ENCODE results near the gene ARL8B. TPM values are rescaled to one million over a fixed set of nuclear protein-coding genes. Genes with fewer than 3 reads are reported as not detected.

ARL8B gene
- total RNA-seq, 1 experiment from 2014 or later: 51.7 TPM

- no peaks in the 10 kb centered on the region for H3K27me3 ChIP-seq (replicated peaks)
- peaks cover 11% of the 10 kb centered on the region for H3K4me1 ChIP-seq (replicated peaks)
- H3K4me3 ChIP-seq: peak overlapping the region; percentile 99
- peak overlapping the region; percentile 71 for H3K27ac ChIP-seq
- peaks cover 12% of the 10 kb centered on the region for H3K36me3 ChIP-seq
- peaks cover 4% of the 10 kb centered on the region for H3K9me3 ChIP-seq (replicated peaks)
- DNase-seq (ENCODE audit: low read depth in 1 of 2, low spot score in 2 of 2): peak in 1 of 2 experiments; percentile 41
Measured at GRCh38 chr3:5188419-5189221, 66.5 kb downstream of the ARL8B start.

DNA sequence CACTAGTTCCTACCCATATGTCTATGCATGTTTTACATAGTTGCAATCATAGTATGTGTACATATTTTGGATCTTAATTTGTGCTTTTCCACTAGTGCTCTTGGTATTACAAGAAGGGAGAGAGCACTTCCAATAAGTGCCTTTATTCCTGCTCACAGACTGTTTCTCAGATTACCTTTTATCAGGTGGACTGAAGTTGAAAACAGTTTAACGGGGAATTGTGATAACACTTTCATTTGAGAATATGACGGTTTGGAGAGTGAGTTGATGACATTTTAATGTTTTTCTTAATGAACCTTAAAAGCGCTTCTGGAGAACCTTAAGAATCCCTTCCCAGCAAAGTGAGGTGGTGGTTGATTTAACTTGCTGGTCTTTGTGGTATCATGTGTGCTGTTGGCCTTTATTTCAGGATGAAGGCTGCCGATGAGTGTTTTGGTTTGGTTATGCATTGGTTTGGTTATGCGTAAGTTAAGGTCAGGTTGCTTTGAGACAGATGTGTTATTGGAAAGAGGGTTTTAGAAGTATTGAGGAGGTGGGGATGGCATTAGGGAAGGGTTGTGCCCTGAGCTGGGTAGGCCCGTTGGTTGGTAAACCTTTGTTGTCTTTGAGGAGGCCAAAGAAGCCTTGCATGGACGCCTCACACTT is 68.2 kb downstream of the ARL8B start:
- H3K4me1 ChIP-seq (replicated peaks): peaks cover 21% of the 10 kb centered on the region
- H3K27ac ChIP-seq: no peak overlapping the region
- no peaks in the 10 kb centered on the region for H3K27me3 ChIP-seq (replicated peaks)
- no peak for DNase-seq (ENCODE audit: low read depth in 1 of 2, low spot score in 2 of 2)
- H3K36me3 ChIP-seq: peaks cover 12% of the 10 kb centered on the region
- no peak overlapping the region for H3K4me3 ChIP-seq
- H3K9me3 ChIP-seq (replicated peaks): peaks cover 4% of the 10 kb centered on the region

GRCh38 chr3:5191555-5192304 is 69.6 kb downstream of the ARL8B start:
- peaks cover 16% of the 10 kb centered on the region for H3K36me3 ChIP-seq
- H3K27ac ChIP-seq: no peak overlapping the region
- peaks cover 21% of the 10 kb centered on the region for H3K4me1 ChIP-seq (replicated peaks)
- no peak overlapping the region for H3K4me3 ChIP-seq
- DNase-seq (ENCODE audit: low read depth in 1 of 2, low spot score in 2 of 2): no peak
- peaks cover 4% of the 10 kb centered on the region for H3K9me3 ChIP-seq (replicated peaks)
- no peaks in the 10 kb centered on the region for H3K27me3 ChIP-seq (replicated peaks)

DNA sequence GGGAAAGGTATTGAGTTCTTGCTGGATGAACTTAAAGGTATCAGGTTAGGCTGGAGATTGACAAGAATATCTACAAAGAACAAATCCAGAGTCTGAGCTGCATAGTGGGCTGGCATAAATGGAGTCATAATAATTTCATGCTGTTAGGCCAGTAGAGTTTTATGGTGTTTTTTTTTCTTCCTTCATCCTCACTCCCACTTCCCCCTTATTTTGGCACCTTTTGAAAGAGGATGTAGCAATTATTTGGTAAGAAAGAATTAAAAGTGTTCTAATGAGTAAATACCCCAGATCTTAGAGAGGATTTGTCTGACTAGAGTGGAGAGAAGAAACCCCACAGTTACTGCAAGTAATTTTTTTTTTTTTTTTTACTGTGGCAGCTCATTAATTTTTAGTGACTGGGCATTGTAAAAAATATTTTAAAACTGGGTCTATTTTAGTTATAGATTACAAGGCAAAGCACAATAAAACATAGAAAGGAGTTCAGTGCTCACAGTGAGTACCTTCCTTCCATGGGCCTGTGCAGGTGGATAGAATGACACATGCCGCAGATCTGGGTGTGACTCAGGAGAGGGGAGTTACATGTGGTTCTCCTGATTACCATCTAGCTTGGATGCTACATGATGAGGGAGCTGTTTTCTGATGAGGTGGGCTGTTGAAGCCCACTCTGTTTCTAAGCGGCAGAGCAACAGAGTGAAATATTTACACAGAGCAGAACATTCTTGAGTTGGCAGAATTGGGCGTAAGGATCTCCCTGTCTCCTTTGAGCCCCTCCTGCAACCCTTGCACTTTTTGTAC is 70.7 kb downstream of the ARL8B start:
- H3K4me1 ChIP-seq (replicated peaks): peaks cover 16% of the 10 kb centered on the region
- DNase-seq (ENCODE audit: low read depth in 1 of 2, low spot score in 2 of 2): no peak
- H3K36me3 ChIP-seq: peaks cover 16% of the 10 kb centered on the region
- no peaks in the 10 kb centered on the region for H3K27me3 ChIP-seq (replicated peaks)
- H3K9me3 ChIP-seq (replicated peaks): peaks cover 2% of the 10 kb centered on the region
- no peak overlapping the region for H3K27ac ChIP-seq
- no peak overlapping the region for H3K4me3 ChIP-seq

DNA sequence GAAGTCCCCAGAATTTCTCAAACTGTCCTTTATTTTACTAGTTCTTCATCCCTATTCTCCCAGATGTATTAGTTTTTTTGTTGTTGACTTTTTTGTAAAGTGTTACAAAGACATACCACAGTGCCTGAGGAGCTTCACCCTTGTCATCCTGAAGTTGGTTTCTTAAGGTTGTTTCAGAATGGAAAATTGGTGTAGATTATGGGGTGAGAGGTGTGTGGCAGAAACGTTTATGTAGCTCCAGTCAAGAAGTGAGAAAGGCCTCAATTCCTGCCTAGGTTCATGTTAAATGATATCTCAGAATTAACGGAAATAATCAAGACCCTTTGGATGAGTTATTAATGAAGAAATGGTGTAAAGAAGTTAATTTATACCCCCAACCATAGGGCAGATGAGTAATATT is 72.2 kb downstream of the ARL8B start:
- Histone ChIP-seq H3K4me3 (no peak overlapping the region), H3K9me3 (replicated peaks) (no peaks in the 10 kb centered on the region), H3K27me3 (replicated peaks) (no peaks in the 10 kb centered on the region), H3K36me3 (peaks cover 9% of the 10 kb centered on the region), H3K4me1 (replicated peaks) (peaks cover 10% of the 10 kb centered on the region), H3K27ac (0 out of 2 replicates have a peak overlapping the region, but pooled peaks have one; percentile 5)
- DNase-seq (ENCODE audit: low read depth in 1 of 2, low spot score in 2 of 2): no peak

DNA sequence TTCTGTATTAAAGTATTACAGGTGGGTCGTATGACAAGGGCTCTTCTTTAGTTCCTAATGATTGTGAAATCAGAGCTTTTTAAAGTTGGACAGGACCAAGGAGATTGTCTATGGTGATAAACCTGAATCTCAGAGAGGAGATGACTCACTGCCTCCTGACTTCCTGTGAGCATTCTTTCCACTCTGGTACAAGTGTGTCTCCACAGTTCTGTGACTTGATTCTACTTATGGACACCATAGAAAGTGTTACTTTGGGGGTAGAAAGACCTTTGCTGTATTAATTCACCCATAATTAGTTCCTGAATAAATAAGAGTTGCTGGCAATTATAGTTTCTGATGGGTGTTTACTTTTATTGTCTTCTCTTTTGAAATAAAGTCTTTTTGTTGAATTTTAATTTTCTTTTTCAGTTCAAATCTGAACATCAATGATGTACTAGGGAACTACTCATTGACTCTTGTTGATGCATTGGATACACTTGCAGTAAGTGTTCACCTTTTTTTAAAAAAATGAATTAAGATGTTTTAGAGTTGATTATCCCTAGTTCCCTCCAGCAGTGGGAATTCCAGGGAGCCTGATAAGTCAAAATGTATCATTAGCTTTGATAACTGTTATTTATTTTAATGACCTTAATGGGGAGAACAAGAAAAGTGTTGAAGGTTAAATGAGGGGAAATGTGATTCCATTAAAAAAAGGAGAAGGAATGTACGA is 72.9 kb downstream of the ARL8B start:
- H3K27me3 ChIP-seq (replicated peaks): no peaks in the 10 kb centered on the region
- DNase-seq (ENCODE audit: low read depth in 1 of 2, low spot score in 2 of 2): peak in 1 of 2 experiments; percentile 21
- no peak overlapping the region for H3K4me3 ChIP-seq
- peaks cover 9% of the 10 kb centered on the region for H3K36me3 ChIP-seq
- H3K4me1 ChIP-seq (replicated peaks): peaks cover 10% of the 10 kb centered on the region
- no peak overlapping the region for H3K27ac ChIP-seq
- no peaks in the 10 kb centered on the region for H3K9me3 ChIP-seq (replicated peaks)

DNA sequence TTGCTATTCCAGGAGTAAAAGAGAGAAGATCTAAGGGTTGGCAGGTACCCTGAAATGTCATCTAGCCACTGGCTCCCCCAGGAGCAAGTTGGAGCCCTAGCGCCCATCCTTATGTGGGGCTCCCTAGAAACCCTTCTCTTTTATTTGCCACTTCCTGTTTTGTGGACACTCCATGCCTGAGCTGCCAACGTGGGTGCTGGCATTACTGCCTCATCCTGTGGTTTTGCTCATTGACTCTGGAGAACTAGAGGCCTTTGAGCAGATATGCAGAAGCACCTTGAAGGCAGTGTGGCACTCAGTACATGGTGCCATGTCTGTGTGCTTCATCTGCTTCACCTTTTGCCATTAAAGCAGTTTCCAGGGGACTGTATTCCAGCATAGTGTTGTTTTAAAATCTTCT is 73.5 kb downstream of the ARL8B start:
- DNase-seq (ENCODE audit: low read depth in 1 of 2, low spot score in 2 of 2): no peak
- H3K4me3 ChIP-seq: no peak overlapping the region
- H3K9me3 ChIP-seq (replicated peaks): no peaks in the 10 kb centered on the region
- no peaks in the 10 kb centered on the region for H3K27me3 ChIP-seq (replicated peaks)
- peaks cover 14% of the 10 kb centered on the region for H3K36me3 ChIP-seq
- peaks cover 10% of the 10 kb centered on the region for H3K4me1 ChIP-seq (replicated peaks)
- no peak overlapping the region for H3K27ac ChIP-seq

DNA sequence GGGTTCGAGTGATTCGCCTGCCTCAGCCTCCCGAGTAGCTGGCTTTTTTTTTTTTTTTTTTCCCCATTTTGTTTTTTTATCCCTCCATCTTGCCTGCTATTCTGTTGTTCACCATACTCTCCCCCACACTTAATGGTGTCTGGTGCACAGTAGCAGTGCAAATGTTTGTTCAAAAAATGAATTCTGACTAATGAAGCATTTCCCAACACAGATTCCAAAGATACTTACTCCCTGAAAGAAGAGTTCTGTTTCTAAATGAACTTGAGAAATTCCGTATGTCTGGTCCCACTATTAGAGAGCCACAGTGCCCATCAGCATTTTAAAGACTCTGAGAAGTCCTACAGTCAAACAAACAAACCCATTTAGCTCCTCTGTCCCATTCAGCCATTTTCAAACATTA is 74.9 kb downstream of the ARL8B start:
- H3K27ac ChIP-seq: no peak overlapping the region
- no peak for DNase-seq (ENCODE audit: low read depth in 1 of 2, low spot score in 2 of 2)
- H3K36me3 ChIP-seq: peaks cover 21% of the 10 kb centered on the region
- H3K4me1 ChIP-seq (replicated peaks): peaks cover 10% of the 10 kb centered on the region
- H3K4me3 ChIP-seq: no peak overlapping the region
- H3K9me3 ChIP-seq (replicated peaks): no peaks in the 10 kb centered on the region
- H3K27me3 ChIP-seq (replicated peaks): no peaks in the 10 kb centered on the region

GRCh38 chr3:5197470-5198312 is 75.6 kb downstream of the ARL8B start:
- H3K36me3 ChIP-seq: peaks cover 28% of the 10 kb centered on the region
- no peaks in the 10 kb centered on the region for H3K27me3 ChIP-seq (replicated peaks)
- H3K4me1 ChIP-seq (replicated peaks): peaks cover 10% of the 10 kb centered on the region
- H3K9me3 ChIP-seq (replicated peaks): no peaks in the 10 kb centered on the region
- H3K4me3 ChIP-seq: no peak overlapping the region
- DNase-seq (ENCODE audit: low read depth in 1 of 2, low spot score in 2 of 2): no peak
- H3K27ac ChIP-seq: no peak overlapping the region

GRCh38 chr3:5198313-5198677 is 76.2 kb downstream of the ARL8B start:
- peaks cover 34% of the 10 kb centered on the region for H3K36me3 ChIP-seq
- DNase-seq (ENCODE audit: low read depth in 1 of 2, low spot score in 2 of 2): no peak
- H3K27ac ChIP-seq: no peak overlapping the region
- no peaks in the 10 kb centered on the region for H3K9me3 ChIP-seq (replicated peaks)
- H3K27me3 ChIP-seq (replicated peaks): no peaks in the 10 kb centered on the region
- H3K4me3 ChIP-seq: no peak overlapping the region
- H3K4me1 ChIP-seq (replicated peaks): peaks cover 10% of the 10 kb centered on the region

- peaks cover 10% of the 10 kb centered on the region for H3K4me1 ChIP-seq (replicated peaks)
- no peaks in the 10 kb centered on the region for H3K27me3 ChIP-seq (replicated peaks)
- peaks cover 40% of the 10 kb centered on the region for H3K36me3 ChIP-seq
- H3K4me3 ChIP-seq: no peak overlapping the region
- no peaks in the 10 kb centered on the region for H3K9me3 ChIP-seq (replicated peaks)
- H3K27ac ChIP-seq: no peak overlapping the region
- DNase-seq (ENCODE audit: low read depth in 1 of 2, low spot score in 2 of 2): no peak
Measured at GRCh38 chr3:5198986-5199731, 77.1 kb downstream of the ARL8B start.

DNA sequence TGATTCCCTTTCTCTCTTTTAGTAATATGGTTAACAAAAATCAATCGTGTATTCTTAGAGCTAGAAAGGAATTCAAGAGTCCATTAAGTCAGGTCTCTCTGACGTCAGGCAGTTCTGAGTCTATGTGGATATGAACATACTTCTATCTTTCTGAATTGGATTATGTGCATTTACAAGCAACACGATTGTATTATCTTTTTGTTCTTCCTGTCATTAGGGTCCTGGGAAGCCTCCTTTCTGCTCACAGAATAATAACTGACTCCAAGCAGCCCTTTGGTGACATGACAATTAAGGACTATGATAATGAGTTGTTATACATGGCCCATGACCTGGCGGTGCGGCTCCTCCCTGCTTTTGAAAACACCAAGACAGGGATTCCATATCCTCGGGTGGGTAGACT is 79.4 kb downstream of the ARL8B start:
- Histone ChIP-seq H3K4me1 (replicated peaks) (no peaks in the 10 kb centered on the region; the same call in 1 of the 2 replicates), H3K4me3 (no peak overlapping the region), H3K9me3 (replicated peaks) (no peaks in the 10 kb centered on the region), H3K36me3 (peaks cover 53% of the 10 kb centered on the region), H3K27ac (no peak overlapping the region), H3K27me3 (replicated peaks) (no peaks in the 10 kb centered on the region)
- no peak for DNase-seq (ENCODE audit: low read depth in 1 of 2, low spot score in 2 of 2)
